ENCODE results near the gene QRFP. TPM values are rescaled to one million over a fixed set of nuclear protein-coding genes. Genes with fewer than 3 reads are reported as not detected.

QRFP gene
- total RNA-seq, 2 donors from 2014 or later, result not detected

DNA sequence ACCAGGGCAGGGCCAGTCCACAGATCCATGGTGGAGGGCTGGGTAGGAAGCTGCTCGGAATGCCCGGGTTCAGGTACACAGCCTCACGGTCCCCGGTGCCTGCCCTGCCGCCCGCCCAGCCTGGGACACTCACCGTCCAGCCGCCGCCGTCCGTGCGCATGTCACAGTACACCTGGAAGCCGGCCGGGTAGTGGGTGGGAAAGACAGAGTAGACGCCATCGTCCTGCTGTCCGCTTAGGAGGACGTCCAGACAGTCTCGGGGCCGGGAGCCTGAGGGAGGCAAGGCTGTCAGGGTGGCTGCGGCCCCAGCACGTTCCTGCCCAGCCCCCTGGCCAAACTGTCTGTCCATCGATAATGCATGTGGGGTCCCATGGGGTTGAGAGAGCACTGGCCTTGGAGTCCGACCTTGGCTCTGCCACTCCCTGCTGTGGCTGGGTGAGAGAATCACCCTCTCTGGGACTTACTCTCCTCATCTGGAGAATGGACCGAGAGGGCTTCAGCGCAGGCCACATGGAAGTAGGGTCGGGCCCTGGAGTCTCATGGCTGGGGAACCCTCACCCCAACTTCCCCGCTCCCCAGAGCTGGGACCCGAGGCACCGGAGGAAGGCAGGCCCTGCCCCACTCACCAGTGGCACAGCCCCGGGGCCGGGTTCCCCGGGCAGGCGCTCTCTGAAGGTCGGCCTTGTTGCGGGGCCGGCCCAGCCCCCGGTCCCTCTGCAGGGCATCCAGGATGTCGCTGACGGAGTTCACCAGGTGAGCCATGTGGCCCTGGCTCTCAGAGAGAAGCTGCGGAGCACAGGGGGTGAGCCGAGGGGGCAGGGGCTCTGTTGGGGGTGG is 27.2 kb upstream of the QRFP start:
- Histone ChIP-seq H3K9me3 (no peaks in the 10 kb centered on the region), H3K4me1 (ENCODE audit: control insufficient read depth in 1 of 2, low read depth in 2 of 2) (peaks cover 0 to 2% of the 10 kb centered on the region in 2 donors), H3K36me3 (no peaks in the 10 kb centered on the region), H3K4me3 (no peak overlapping the region), H3K27me3 (replicated peaks; ENCODE audit: insufficient read depth) (no peaks in the 10 kb centered on the region), H3K27ac (no peak overlapping the region)
- no peak for ATAC-seq (ENCODE audit: insufficient number of reproducible peaks, low FRiP score, low read depth)
- TF ChIP-seq, protein P1, sequence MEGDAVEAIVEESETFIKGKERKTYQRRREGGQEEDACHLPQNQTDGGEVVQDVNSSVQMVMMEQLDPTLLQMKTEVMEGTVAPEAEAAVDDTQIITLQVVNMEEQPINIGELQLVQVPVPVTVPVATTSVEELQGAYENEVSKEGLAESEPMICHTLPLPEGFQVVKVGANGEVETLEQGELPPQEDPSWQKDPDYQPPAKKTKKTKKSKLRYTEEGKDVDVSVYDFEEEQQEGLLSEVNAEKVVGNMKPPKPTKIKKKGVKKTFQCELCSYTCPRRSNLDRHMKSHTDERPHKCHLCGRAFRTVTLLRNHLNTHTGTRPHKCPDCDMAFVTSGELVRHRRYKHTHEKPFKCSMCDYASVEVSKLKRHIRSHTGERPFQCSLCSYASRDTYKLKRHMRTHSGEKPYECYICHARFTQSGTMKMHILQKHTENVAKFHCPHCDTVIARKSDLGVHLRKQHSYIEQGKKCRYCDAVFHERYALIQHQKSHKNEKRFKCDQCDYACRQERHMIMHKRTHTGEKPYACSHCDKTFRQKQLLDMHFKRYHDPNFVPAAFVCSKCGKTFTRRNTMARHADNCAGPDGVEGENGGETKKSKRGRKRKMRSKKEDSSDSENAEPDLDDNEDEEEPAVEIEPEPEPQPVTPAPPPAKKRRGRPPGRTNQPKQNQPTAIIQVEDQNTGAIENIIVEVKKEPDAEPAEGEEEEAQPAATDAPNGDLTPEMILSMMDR (IDR thresholded peaks at IDR 0.05), result no peak
- DNase-seq (ENCODE audit: low spot score), result no peak

DNA sequence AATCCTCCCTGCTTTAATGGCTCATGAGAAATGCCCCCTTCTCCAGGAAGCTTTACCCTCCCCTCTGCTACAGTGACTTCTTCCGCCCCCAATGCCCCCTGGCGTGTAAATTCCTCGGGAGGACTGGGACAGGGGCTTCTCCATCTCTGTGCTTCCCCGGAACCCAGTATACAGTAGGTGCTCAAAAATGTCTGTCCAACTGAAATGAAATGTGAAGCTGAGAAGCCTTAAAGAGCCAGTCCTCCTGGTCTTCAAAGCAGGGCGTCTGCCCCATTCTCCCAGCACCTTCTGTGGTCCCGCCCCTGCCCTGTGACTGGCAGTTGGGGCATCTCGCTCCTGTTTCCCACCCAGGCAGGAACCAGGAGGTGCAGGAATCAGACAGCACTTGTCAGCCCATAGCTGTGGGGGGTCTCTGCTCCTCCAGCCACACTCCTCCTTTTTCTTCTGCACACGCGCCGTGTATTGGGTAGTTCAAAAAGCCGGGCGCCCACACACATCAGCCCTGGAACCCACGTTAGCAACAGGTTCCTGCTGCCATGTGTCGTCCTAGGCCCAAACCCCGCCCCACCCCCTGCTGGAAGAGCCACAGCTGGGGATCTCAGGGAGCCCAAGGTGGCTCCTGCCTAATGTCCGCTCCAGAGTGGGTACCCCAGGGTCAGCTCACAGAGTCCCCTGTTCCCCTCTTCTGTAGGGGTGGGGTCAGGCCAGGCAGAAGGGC is 26.4 kb upstream of the QRFP start:
- no peak for ATAC-seq (ENCODE audit: insufficient number of reproducible peaks, low FRiP score, low read depth)

DNA sequence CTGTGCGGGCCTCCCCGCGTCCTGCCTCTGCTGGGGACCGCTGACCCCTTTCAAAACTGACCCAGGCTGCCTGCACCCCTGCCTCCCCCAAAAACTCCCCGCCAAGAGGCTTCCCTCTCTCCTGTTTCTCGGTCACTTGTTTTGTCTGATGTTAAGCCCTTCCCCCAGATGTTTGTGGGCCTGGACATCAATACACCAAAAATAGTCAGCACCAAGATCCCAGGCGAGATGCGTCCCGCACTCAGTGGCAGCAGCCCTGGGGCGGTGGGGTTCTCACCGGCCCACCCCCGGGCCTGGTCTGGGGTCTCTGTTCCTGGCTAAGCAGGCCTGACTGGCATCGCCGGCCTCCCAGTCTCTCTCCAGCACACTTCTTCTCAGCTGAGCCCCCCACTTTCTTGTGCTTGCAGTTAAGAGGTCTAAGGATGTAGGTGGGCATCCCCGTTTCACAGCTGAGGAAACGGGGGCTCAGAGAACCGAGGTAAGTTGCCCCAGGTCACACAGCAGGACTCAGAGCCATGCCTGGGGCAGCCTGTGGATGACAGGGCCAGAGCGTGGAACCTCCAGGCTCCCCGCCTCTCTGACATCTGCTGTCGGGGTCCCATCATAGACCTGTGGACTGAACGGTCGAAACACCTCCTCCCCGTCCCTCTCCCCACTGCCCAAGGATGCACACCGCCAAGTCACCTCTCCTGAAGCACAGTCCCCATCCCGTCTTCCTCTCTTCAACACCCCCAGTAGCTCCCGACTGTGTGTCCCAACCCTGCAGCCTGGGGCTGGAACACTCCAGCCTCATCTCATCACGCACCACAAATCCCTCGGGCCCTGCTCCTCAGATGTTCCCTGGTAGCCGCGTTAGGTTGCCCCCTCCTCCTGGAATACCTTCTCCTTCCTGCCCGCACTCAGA is 25.6 kb upstream of the QRFP start:
- no peak for ATAC-seq (ENCODE audit: insufficient number of reproducible peaks, low FRiP score, low read depth)
- Histone ChIP-seq H3K9me3 (no peaks in the 10 kb centered on the region), H3K4me3 (no peak overlapping the region), H3K27ac (no peak overlapping the region), H3K4me1 (ENCODE audit: control insufficient read depth in 1 of 2, low read depth in 2 of 2) (peaks cover 0 to 6% of the 10 kb centered on the region in 2 donors), H3K36me3 (no peaks in the 10 kb centered on the region), H3K27me3 (replicated peaks; ENCODE audit: insufficient read depth) (no peaks in the 10 kb centered on the region)
- TF ChIP-seq, protein P1 (IDR thresholded peaks at IDR 0.05), result no peak
- DNase-seq (ENCODE audit: low spot score), result no peak

More for the DNA sequence above, 26.4 kb upstream of the QRFP start:
- H3K9me3 ChIP-seq, result no peaks in the 10 kb centered on the region
- H3K36me3 ChIP-seq, result no peaks in the 10 kb centered on the region
- peaks cover 0 to 6% of the 10 kb centered on the region in 2 donors for H3K4me1 ChIP-seq (ENCODE audit: control insufficient read depth in 1 of 2, low read depth in 2 of 2)
- H3K27me3 ChIP-seq (replicated peaks; ENCODE audit: insufficient read depth), result no peaks in the 10 kb centered on the region
- TF ChIP-seq, protein P1 (IDR thresholded peaks at IDR 0.05), result no peak
- DNase-seq (ENCODE audit: low spot score), result no peak
- H3K27ac ChIP-seq, result no peak overlapping the region
- H3K4me3 ChIP-seq, result no peak overlapping the region

DNA sequence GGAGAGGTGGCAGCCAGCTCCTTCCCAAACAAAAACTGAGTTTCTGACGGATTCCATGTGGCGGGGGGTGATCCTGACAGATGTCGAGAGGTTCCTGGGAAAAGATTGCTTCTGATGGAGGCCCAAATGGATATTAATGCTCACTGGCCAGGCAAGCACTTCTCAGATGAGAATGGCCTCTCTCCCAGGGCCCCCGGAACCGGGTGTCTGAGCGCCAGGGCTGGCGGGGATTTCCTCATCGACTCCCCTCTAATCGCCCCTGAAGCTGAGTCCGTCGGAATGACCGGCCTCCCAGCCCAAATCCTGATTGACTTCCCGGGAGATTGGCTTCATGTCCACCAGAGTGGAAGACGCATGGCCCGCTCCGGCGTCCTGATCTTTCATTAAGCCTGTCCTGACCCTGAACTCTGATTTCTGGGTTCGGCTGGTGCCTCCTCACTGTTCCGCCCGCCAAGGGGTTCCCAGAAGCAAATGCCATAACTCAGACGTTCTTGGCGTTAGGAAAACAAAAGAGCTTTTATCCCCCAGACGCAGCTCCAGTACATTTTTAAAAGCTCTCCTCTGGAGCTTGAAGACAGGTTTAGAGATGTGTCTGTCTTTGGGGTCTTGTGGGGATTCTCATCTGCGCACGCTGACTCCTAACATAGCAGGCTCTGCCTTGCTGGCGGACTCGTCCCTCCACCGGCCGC is 24.8 kb upstream of the QRFP start:
- H3K27me3 ChIP-seq (replicated peaks; ENCODE audit: insufficient read depth), result no peaks in the 10 kb centered on the region
- DNase-seq (ENCODE audit: low spot score) (no peak), ATAC-seq (ENCODE audit: insufficient number of reproducible peaks, low FRiP score, low read depth) (no peak)
- H3K4me3 ChIP-seq, result no peak overlapping the region
- H3K4me1 ChIP-seq (ENCODE audit: control insufficient read depth in 1 of 2, low read depth in 2 of 2), result peaks cover 0 to 6% of the 10 kb centered on the region in 2 donors
- H3K36me3 ChIP-seq, result no peaks in the 10 kb centered on the region
- no peak overlapping the region for H3K27ac ChIP-seq
- H3K9me3 ChIP-seq, result no peaks in the 10 kb centered on the region
- TF ChIP-seq, protein P1 (IDR thresholded peaks at IDR 0.05), result no peak
